K562 (cell line): Measurements from ENCODE around the gene NDUFB8. TPM values are rescaled to one million over a fixed set of nuclear protein-coding genes. Genes with fewer than 3 reads are reported as not detected.

Source experiments
- CEBPB ChIP-seq: fragments of 450-650 bp; IDR thresholded peaks from 2 replicates; pipeline ENCODE4 v1.6.1; 2016; ENCODE audit warnings: missing genetic modification characterization, missing compliant biosample characterization
- CSDE1 ChIP-seq, 2 experiments: fragments of 450-650 bp; IDR thresholded peaks; 2 replicates each; pipeline ENCODE4 v1.6.1; 2016; ENCODE audit warnings: mild to moderate bottlenecking in 1 of 2
- KLF16 ChIP-seq: IDR thresholded peaks from 2 replicates; pipeline ENCODE4 v1.6.1; 2016; ENCODE audit warnings: antibody characterized with exemption
- MTA2 ChIP-seq: fragments of 450-650 bp; IDR thresholded peaks from 2 replicates; pipeline ENCODE4 v1.6.1; 2016; ENCODE audit warnings: low read depth
- POLR3G ChIP-seq: IDR thresholded peaks from 2 replicates; pipeline ENCODE4 v1.6.1; 2011; ENCODE audit not compliant: insufficient read length, insufficient replicate concordance; ENCODE audit errors: extremely low read depth
- RBM34 ChIP-seq: fragments of 200-400 bp; formaldehyde crosslinking; IDR thresholded peaks from 2 replicates; pipeline ENCODE4 v1.6.1; 2018; ENCODE audit warnings: low read length, borderline replicate concordance; ENCODE audit not compliant: insufficient read depth
- SIN3B ChIP-seq: fragments of 450-650 bp; IDR thresholded peaks from 2 replicates; pipeline ENCODE4 v1.6.1; 2017; ENCODE audit warnings: low read depth, mild to moderate bottlenecking, moderate library complexity
- SIX5 ChIP-seq, 2 experiments: IDR thresholded peaks; 2 replicates each; pipeline ENCODE4 v1.6.1; 2011; ENCODE audit warnings: low read length in 2 of 2, borderline replicate concordance in 1 of 2, low read depth in 1 of 2, mild to moderate bottlenecking in 1 of 2, moderate library complexity in 1 of 2; ENCODE audit not compliant: insufficient read depth in 1 of 2
- ZBTB34 ChIP-seq: fragments of 250-450 bp; sonication (Bioruptor Pico); IDR thresholded peaks from 2 replicates; pipeline ENCODE4 v1.8.0; 2021; ENCODE audit warnings: mild to moderate bottlenecking, moderate library complexity
- ZNF318 ChIP-seq, 2 experiments: fragments of 450-650 bp; IDR thresholded peaks; 2 replicates each; pipeline ENCODE4 v1.6.1; 2016; ENCODE audit warnings: mild to moderate bottlenecking in 2 of 2, borderline replicate concordance in 1 of 2, low read depth in 1 of 2, moderate library complexity in 1 of 2
- polyA plus RNA-seq, 8 experiments: library from polyadenylated mRNA; depleted of rRNA in 4 of 8; stranded (reverse) in 5 of 8; unstranded in 3 of 8; fragments of >200 nt; fragmentation: Nextera tagmentation in 2 of 8; fragmentation: Illumina TruSeq in 1 of 8; extraction: Ambion mirVana in 2 of 8; extraction: Trizol in 1 of 8; gene quantifications; 2 replicates each; pipeline versions ENCODE4 v1.2.1 to v1.2.3, GENCODE V29; 2011 to 2014; ENCODE audit warnings: inconsistent platforms in 1 of 8, missing spikeins in 1 of 8
- total RNA-seq, 7 experiments: library from RNA; depleted of rRNA in 6 of 7; stranded (reverse); fragments of >200 nt in 6 of 7; fragmentation: Illumina TruSeq in 2 of 7; extraction: Trizol in 2 of 7; gene quantifications; 2 replicates each; pipeline versions ENCODE4 v1.2.1 to v1.2.3, GENCODE V29; 2011 to 2021; ENCODE audit warnings: low replicate concordance in 1 of 7
- TF ChIP-seq, protein P1 (sequence below): fragments of 450-650 bp; IDR thresholded peaks from 2 replicates; pipeline ENCODE4 v1.6.1; 2016; ENCODE audit warnings: mild to moderate bottlenecking

Gene NDUFB8
- total and polyA plus RNA-seq, 9 of the 15 experiments (the other 6 are each of a cell fraction or from before 2014, with no cell fraction given), result 131 to 360 (median 199) TPM

GRCh38 chr10:100537475-100537874, 7.8 kb upstream of the NDUFB8 start (continued):
- no peak for TF ChIP-seq ZNF318 (IDR thresholded peaks at IDR 0.05; ENCODE audit: borderline replicate concordance in 1 of 2, low read depth in 1 of 2)
- no peak for TF ChIP-seq CEBPB (tag)
- no peak for TF ChIP-seq ZBTB34 (CRISPR knock-in tag)
- no peak for TF ChIP-seq KLF16
- TF ChIP-seq RBM34, result no peak
- TF ChIP-seq, protein P1, sequence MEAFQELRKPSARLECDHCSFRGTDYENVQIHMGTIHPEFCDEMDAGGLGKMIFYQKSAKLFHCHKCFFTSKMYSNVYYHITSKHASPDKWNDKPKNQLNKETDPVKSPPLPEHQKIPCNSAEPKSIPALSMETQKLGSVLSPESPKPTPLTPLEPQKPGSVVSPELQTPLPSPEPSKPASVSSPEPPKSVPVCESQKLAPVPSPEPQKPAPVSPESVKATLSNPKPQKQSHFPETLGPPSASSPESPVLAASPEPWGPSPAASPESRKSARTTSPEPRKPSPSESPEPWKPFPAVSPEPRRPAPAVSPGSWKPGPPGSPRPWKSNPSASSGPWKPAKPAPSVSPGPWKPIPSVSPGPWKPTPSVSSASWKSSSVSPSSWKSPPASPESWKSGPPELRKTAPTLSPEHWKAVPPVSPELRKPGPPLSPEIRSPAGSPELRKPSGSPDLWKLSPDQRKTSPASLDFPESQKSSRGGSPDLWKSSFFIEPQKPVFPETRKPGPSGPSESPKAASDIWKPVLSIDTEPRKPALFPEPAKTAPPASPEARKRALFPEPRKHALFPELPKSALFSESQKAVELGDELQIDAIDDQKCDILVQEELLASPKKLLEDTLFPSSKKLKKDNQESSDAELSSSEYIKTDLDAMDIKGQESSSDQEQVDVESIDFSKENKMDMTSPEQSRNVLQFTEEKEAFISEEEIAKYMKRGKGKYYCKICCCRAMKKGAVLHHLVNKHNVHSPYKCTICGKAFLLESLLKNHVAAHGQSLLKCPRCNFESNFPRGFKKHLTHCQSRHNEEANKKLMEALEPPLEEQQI, result no peak
- no peak for TF ChIP-seq POLR3G
- TF ChIP-seq CSDE1 (IDR thresholded peaks at IDR 0.05), result no peak
- no peak for TF ChIP-seq SIX5 (IDR thresholded peaks at IDR 0.05; ENCODE audit: borderline replicate concordance in 1 of 2, insufficient read depth in 1 of 2, low read depth in 1 of 2, low read length in 2 of 2)
- no peak for TF ChIP-seq MTA2
- TF ChIP-seq SIN3B, result no peak
